Measurements from ENCODE around the gene DNAJA2. TPM values are rescaled to one million over a fixed set of nuclear protein-coding genes. Genes with fewer than 3 reads are reported as not detected.
A peak's percentile ranks its signal among the peaks of the same experiment; 100 is the strongest.

DNAJA2 gene
- total and polyA plus RNA-seq, 2 donors (not counting 3 experiments of a cell fraction or from before 2014, with no cell fraction given) = 6.4 to 61.4 TPM

DNA sequence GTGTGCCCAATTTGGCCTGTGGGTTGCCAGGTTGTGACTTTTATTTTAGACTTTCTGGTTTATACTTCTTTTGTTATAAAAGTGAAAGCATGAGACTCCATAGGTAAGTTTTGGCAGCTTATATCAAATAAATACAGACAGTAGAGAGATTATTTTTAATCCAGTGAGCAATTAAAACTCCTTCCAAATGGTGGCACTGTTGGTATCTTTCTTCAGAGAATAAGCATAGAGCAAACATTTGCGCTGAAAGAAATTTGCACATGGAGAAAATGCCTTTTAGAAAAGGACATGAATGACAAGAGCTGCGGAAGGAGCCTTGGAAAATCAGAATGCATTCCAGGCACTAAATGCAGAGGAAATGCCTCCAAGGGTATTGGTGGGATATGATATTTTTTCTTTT is 46.1 kb upstream of the DNAJA2 start:
- no peak overlapping the region for H3K4me3 ChIP-seq (replicated peaks in 1 of 3; ENCODE audit: insufficient read depth in 1 of 3, low read depth in 1 of 3, low read length in 3 of 3)
- no TSS peak for BruUV-seq (replicated peaks)
- dilution Hi-C loops (cut with MboI; ENCODE audit: extremely low pct_ligation_motif_present, low sequenced_read_pairs) (no loop called here), intact Hi-C loops (cut with micrococcal nuclease) (no loop called here)
- H3K9ac ChIP-seq (replicated peaks; ENCODE audit: extremely low read depth, insufficient read depth, low read length) = no peak overlapping the region
- H3K27me3 ChIP-seq (ENCODE audit: control insufficient read depth in 2 of 2, insufficient read depth in 2 of 2, low read length in 2 of 2) = no peaks in the 10 kb centered on the region
- no peaks in the 10 kb centered on the region for H4K20me1 ChIP-seq (replicated peaks; ENCODE audit: control insufficient read depth, extremely low read depth, insufficient read depth, low read length)
- H3K4me2 ChIP-seq (ENCODE audit: insufficient read depth, low read length) = no peak overlapping the region
- no peaks in the 10 kb centered on the region for H3K4me1 ChIP-seq (ENCODE audit: control insufficient read depth, extremely low read depth, insufficient read depth, low read length)
- POLR2A ChIA-PET = interaction anchor here (0.7 kb wide), 1 partner anchor 106 kb away, joined by 5 read pairs; no protein-coding TSS in a partner anchor
- DNase-seq (ENCODE audit: low read depth, low spot score) (peak; percentile 34), FAIRE-seq (no peak)
- TF ChIP-seq MAX (IDR thresholded peaks at IDR 0.05; ENCODE audit: insufficient read depth, insufficient read length) = no peak
- TF ChIP-seq POLR2A (IDR thresholded peaks at IDR 0.05; ENCODE audit: low read depth, low read length) = no peak
- no peak for TF ChIP-seq EZH2 (IDR thresholded peaks at IDR 0.05; ENCODE audit: borderline replicate concordance, low read depth, low read length, severe bottlenecking)
- no peak for TF ChIP-seq MYC (IDR thresholded peaks at IDR 0.05; ENCODE audit: low read depth, low read length)
- no peak for TF ChIP-seq GATA2 (IDR thresholded peaks at IDR 0.05; ENCODE audit: insufficient read depth, insufficient read length, low read depth, low read length)
- TF ChIP-seq CTCF (IDR thresholded peaks at IDR 0.05; ENCODE audit: extremely low read depth in 1 of 2, insufficient read depth in 1 of 2, low read depth in 1 of 2, low read length in 2 of 2) = peak in 1 of 2 donors; percentile 10
- no peak overlapping the region for H3K27ac ChIP-seq (ENCODE audit: insufficient read depth, low read depth, low read length)
- H3K79me2 ChIP-seq (ENCODE audit: control insufficient read depth, insufficient read depth, low read length) = no peaks in the 10 kb centered on the region
- CTCF ChIA-PET = interaction anchor here (0.6 to 2.6 kb wide), 16 partner anchors 9 to 1145 kb away, joined by 3 to 18 read pairs (median 5); partner anchors contain the start of gene NETO2
- H3K36me3 ChIP-seq (ENCODE audit: control insufficient read depth in 2 of 2, extremely low read depth in 1 of 2, insufficient read depth in 2 of 2, low read length in 2 of 2) = no peaks in the 10 kb centered on the region
- no peak overlapping the region for H2AFZ ChIP-seq (ENCODE audit: low read depth, low read length)
- no peaks in the 10 kb centered on the region for H3K9me1 ChIP-seq (replicated peaks; ENCODE audit: control insufficient read depth, extremely low read depth, insufficient read depth, low read length)
- no peaks in the 10 kb centered on the region for H3K9me3 ChIP-seq (replicated peaks; ENCODE audit: control insufficient read depth, insufficient read depth, low read length)
